GM13977 (cell line): ENCODE results near the gene ZNF780B.

Source experiments
- DNase-seq: peaks from one replicate; pipeline ENCODE4 v3.0.0; 2012; ENCODE audit warnings: low spot score
- CTCF ChIP-seq: IDR thresholded peaks from 2 replicates; pipeline ENCODE4 v1.5.1; 2012; ENCODE audit warnings: mild to moderate bottlenecking, control low read depth; ENCODE audit not compliant: insufficient read depth; ENCODE audit errors: extremely low read depth, missing control alignments
- in situ Hi-C: fragments of 300-500 bp; cut with MboI; formaldehyde crosslinking; loops from one replicate; pipeline ENCODE4 v1.12.0; 2022; ENCODE audit warnings: low sequenced_read_pairs, low pct_unique_long_range_greater_than_20kb, mixed read lengths, inconsistent platforms; ENCODE audit not compliant: unreplicated experiment

The ZNF780B gene

GRCh38 chr19:39987596-39987995, 68.4 kb downstream of the ZNF780B start:
- DNase-seq, result no peak
- TF ChIP-seq CTCF, result no peak
- in situ Hi-C loops, result no loop called here

GRCh38 chr19:39987167-39987566, 68.9 kb downstream of the ZNF780B start:
- DNase-seq, result no peak
- in situ Hi-C loops, result no loop called here
- no peak for TF ChIP-seq CTCF

GRCh38 chr19:39986643-39987042, 69.4 kb downstream of the ZNF780B start:
- DNase-seq, result no peak
- in situ Hi-C loops, result no loop called here
- TF ChIP-seq CTCF, result no peak

- in situ Hi-C loops, result no loop called here
- no peak for TF ChIP-seq CTCF
- no peak for DNase-seq
Measured at GRCh38 chr19:39983695-39984300, 72.2 kb downstream of the ZNF780B start.

GRCh38 chr19:39982883-39983282, 73.1 kb downstream of the ZNF780B start:
- in situ Hi-C loops, result no loop called here
- no peak for DNase-seq
- no peak for TF ChIP-seq CTCF
